Measurements from ENCODE around the gene KPNA1.

- TF ChIP-seq, protein P1, sequence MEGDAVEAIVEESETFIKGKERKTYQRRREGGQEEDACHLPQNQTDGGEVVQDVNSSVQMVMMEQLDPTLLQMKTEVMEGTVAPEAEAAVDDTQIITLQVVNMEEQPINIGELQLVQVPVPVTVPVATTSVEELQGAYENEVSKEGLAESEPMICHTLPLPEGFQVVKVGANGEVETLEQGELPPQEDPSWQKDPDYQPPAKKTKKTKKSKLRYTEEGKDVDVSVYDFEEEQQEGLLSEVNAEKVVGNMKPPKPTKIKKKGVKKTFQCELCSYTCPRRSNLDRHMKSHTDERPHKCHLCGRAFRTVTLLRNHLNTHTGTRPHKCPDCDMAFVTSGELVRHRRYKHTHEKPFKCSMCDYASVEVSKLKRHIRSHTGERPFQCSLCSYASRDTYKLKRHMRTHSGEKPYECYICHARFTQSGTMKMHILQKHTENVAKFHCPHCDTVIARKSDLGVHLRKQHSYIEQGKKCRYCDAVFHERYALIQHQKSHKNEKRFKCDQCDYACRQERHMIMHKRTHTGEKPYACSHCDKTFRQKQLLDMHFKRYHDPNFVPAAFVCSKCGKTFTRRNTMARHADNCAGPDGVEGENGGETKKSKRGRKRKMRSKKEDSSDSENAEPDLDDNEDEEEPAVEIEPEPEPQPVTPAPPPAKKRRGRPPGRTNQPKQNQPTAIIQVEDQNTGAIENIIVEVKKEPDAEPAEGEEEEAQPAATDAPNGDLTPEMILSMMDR (IDR thresholded peaks at IDR 0.05; ENCODE audit: poor library complexity) = no peak
- no peak for TF ChIP-seq EZH2phosphoT487 (IDR thresholded peaks at IDR 0.05; ENCODE audit: low read depth, severe bottlenecking, unreplicated experiment)
Observed at GRCh38 chr3:122377975-122378374, 136.8 kb downstream of the KPNA1 start.

Measured in hepatocyte (in vitro differentiated cells).